Fibroblast of gingiva (primary cell): Measurements from ENCODE around the gene SDK2.

ENCODE experiments used
- DNase-seq: peaks from one replicate; pipeline ENCODE4 v3.0.0-alpha.2; 2011; ENCODE audit warnings: low read depth

Gene SDK2

DNA sequence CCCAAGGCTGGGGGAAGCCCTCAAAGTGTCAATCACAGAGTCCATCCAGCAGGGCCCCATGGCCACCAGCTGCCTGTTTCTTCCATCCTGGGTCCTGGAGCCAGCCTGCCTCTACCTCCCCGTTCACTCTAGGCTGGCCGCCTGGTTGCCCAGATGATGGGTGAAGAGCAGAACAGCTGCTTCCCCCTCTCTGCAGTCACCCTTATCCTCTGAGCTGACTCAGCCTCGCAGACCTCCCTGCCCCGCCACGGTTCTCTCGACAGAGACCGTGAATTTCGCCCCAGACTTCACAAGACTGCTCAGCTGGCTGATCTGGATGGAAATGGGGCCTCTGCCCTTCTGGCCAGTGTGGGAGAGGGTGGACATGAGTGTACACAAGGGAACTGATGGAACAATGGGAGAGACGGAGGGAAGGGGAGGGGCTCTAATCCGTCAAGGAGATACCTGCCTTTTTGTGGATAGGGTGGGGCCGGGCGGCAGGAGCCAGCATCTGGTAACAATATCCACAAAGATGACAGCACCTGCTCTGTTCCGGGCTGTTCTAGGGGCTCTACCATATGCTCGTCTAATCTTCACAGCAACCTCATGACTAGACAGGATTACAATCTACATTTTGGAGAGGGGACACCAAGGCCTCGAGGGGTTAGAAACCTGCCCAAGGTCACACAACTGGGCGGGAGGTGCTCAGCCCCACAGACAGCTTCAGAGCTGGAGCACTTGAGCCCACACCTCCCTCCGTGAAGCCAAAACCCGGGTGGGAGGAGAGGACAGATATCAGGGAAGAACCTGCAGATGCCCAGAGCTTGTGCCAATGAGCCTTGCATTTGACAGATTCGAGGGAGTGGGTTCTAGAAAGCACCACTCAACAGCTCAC is 136.0 kb downstream of the SDK2 start:
- DNase-seq: no peak

DNA sequence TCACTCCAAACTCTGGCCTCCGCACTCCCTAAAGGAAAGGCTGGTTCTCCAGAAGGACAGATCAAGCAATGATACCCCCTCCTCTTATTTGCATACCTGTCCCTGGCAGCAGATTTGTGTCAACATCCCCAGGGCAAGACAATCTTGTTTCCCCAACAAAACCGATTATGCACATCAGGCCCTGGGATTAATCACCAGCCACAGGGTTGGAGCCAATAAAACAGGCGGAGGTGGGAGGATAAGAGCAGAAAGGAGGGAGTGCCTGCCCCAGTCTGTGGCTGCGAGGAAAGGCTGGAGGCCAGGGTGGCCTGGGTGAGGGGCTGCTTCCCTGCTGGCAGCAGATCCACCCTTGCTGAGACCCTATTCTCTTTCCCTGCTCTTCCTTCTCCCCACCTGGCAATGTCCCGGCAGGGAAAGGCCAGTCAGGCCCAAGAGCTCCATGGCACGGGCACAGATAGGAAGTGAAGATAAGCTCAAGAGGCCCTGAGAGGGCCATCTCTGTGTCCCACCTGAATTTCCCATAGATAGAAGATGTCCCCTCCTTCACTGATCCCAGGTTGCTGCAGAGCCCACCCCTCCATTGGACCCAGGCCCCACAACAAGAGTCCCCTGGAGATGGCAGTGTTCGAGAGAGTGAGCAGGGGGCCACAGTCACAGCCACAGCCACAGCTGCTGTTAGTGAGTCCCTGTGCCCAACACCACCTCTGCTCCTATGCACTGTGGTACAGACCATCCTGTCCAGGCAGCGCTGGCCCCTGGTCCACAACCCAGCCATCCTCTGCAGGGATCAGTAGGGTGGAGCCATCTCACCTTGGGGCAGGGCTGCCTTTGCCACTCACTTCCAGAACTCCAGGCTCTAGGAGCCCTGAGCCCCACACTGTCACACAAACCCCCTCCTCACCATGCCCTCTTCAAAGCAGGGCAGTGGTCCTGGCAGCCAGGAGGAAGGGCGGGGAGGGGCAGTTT is 137.5 kb downstream of the SDK2 start:
- no peak for DNase-seq

DNA sequence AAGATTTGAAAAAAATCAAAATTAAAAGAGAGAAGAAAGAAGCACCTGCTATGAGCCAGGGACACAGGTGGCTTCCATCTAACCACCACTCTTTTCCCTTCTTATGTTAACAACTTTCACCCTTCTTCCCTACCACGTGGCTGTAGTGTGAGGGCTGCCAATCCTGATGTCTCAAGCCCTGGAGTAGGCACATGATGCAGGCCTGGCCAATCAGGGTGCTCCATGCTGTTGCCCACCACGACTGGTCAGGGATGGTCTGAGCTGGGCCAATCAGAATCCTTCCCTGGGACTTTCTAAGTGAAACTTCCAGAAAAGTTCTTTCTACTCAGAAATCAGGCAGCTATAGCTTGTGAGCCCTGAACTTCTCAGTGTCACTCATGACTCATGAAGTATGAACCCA is 140.7 kb downstream of the SDK2 start:
- no peak for DNase-seq

DNA sequence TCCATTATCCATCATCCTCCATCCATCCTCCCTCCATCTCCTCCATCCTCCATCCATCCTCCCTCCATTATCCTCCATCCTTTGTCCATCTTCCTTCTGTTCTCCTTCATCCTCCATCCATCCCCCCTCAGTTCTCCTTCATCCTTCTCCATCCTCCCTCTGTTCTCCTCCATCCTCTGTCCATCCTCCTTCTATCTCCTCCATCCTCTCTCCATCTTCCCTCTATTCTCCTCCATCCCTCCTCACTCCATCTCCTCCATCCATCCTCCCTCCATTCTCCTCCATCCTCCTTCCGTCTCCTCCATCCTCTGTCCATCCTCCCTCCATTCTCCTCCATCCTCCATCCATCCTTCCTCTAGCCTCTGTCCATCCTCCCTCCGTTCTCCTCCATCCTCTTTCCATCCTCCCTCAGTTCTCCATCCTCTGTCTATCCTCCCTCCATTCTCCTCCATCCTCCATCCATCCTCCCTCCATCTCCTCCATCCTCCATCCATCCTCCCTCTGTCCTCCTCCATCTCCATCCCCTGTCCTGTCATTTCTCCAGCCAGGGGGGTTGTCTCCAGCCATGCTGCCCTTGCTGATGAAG is 143.7 kb downstream of the SDK2 start:
- DNase-seq: no peak

DNA sequence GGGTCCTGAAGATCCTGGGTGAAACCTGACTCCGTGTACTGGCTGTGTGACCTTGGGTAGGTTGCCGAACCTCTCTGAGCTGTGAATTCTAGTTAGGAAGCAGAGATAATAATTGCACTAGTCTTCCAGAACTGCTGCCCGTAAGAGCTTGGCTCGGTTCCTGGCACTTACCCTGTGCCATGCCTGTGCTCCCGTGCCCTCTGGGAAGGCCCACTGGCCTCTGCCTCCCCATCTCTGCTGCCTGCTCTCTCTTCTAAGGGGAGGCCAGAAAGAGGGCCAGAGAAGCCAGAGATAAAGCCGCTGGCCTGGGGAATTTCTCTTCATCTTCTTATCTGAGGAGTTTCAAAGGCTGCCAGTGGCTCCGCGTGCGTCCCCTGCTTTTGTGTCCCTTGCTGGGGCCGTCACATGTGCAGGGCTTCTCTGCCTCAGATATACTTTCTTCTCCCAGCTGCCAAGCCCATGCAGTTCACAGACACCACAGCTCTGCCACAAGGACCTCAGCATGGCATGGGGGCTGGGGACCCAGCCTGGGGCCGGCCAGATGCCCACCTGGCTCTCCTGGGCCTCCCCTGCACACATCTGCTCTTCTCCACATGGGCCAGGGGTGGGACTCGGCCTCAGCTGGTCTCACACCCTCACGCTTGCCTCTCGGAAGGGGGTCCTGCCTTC is 145.2 kb downstream of the SDK2 start:
- DNase-seq: no peak

DNA sequence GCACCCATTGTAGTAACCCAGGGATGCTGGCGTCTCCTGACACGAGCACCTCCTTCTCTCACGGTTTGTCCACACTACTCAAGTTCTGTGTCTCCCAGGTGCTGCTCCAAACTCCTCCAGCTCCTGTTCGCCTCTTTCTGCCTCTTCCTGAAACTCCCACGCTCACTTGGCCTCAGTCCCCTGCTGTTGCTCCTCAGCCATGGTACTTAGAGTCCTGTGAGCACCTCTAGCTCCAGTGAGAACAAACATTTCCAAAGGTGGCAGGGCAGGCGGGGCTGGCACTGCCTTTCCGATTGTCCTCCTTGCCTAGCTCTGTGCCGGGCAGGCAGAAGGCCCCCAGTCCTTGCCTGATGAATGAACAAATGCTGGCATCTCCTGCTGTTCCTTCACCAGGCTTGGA is 146.1 kb downstream of the SDK2 start:
- DNase-seq: no peak

DNA sequence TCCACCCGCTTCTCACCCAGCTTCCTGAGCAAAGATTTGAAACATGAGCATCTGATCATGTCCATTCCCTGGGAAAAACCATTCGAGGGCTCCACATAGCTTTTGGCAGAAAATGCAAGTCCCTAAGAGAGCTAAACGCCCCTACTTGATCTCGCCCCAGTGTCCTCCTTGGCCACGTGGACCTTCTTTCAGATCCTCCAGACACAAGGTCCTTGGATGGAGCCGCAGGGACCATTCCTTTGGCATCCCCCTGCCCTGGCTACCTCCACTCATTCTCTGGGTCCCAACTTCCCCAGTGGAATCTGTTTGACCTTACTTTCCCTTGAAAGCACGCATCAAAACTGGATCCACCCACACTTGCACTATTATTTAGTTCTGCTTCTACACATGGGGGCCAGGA is 146.5 kb downstream of the SDK2 start:
- DNase-seq: no peak

DNA sequence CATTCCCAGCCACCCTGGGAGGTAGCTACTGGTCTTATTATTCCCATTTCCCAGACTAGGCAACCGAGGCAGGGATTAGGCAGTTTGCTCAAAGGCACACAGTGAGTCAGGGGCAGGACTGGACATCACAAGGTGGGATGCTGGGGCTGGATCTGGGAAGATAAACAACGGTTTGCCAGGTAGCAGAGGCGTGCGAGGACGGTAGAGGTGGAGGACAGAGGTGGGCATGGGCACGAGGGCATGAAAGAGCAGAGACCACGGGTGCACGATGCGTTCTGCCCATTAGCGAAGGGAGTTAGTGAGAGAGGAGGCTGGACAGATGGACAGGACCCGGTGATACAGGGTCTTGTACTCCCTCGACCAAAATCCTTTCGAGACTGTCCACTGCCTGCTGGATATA is 148.0 kb downstream of the SDK2 start:
- no peak for DNase-seq

DNA sequence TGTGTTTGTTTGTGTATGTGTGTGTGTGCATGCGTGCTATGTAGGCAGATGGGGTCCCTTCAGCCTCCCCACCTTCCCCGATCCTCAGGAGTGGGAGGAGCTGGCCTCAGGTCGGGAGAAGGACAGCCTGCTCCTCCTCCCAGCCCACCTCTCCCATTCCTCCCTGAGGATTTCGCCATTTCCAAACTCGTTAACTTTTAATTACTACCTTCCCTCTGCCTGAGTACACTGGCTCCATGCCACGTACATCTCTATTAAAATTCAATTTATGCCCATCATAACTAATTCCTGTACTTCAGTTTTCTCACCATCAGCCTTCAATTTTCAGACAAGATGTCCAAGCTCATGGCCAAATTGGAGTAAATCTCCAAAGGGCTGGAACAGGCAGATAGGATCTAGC is 148.6 kb downstream of the SDK2 start:
- no peak for DNase-seq

DNA sequence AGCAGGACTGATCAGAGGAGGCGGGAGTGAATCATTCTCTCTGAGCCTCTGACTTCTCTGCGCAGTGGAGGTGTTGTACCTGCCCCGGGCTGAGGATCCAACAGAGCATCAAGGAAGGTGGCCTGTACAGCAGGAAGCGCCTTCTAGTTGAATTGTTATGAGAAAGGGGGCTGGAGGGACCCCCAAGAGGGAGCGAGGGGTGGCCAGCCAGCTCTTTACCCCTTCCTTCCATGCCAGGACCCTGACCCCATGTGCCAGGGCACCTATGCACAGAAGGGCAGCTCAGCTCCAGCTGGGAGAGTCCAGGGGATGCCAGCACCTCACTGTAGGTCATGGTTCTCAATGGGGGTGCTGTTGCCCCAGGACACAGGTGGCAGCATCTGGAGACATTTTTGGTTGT is 149.3 kb downstream of the SDK2 start:
- no peak for DNase-seq

DNA sequence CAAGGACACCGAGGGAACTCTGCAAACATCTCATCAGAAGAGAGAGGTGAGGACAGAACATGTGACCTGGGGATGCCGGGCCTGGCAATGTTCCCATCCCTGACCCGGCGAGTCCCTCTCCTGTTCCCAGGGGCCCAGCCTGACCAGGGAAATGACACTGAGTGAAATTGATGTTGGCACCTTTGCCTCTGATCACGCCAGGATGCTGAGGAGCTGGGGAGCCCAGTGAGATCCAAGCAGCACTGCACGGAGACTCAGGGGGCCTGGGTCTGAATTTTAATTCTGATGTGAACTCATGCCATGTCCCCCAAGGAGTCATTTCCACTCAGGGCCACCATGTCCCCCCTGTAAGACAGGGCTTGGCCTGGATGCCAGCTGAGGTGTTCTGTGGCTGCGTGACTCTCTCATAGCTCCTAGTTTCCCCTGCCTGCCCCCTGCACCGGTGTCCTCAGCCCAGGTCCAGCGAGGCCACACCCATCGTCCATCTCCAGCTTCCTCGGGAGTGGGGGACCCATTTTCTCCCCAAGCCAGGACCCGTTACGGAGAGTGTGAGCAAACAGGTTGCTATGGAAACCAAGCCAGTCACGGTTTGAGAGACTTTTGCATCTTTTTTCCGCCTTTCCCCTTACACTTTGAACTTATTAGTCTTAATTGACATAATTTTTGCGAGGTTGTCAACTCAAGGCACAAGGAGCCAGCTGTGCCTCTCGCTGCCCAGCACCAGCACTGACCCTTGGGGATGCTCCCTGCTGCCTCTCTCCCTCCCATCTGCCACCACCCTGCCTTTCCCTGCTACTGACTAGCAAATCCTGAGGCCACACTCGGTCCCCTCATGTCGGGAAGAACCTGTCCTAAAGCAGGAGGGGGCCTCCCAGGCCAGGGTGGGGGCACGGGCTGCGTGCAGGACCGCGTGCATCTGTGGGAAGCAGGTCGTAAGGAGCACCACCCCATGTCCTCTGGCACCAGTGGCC is 150.0 kb downstream of the SDK2 start:
- DNase-seq: no peak

DNA sequence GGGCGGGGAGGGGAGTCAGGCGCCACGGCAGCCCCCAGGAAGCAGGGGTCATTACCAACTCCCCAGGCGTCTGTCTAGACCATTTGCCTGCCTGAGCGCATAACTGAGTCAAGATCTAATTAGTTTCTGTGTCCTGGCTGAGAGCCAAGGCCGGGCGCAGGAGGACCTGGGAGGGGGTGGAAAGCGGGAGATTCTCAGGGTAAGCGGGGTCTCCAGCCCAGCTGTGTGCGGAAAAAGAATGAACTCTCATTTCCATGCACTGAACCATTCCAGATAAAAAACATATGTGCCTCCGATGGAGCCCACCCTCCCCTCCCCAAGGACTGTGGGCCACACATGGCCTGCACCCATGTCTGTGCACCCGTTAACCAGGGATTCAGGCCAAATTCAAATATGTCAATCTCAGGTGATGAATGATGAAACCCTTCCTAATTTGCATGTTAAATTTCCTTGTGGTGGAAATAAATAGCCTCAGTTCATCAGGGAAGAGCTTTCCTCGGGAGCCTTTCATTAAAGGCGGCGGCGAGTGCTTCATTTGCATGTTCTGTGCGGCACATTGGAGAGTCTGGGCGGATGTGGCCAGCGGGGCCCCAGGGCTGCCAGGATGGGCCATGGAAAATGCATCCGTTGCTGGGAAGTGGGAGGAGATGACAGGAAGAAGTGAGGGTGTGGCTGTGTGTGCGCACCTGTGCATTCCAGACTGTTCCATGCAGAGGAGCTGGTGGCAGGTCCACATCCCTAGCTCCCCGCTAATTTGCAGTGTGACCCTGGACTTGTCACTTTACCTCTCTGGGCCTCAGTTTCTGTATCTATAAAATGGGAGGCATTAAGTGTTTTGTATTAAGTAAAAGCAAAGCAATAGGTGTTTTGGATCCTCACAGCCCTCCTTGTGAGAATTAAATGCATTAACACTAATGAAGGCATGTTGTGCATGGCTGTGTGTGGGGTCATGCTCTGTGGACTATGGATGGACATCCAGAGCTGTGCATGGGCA is 151.1 kb downstream of the SDK2 start:
- no peak for DNase-seq

DNA sequence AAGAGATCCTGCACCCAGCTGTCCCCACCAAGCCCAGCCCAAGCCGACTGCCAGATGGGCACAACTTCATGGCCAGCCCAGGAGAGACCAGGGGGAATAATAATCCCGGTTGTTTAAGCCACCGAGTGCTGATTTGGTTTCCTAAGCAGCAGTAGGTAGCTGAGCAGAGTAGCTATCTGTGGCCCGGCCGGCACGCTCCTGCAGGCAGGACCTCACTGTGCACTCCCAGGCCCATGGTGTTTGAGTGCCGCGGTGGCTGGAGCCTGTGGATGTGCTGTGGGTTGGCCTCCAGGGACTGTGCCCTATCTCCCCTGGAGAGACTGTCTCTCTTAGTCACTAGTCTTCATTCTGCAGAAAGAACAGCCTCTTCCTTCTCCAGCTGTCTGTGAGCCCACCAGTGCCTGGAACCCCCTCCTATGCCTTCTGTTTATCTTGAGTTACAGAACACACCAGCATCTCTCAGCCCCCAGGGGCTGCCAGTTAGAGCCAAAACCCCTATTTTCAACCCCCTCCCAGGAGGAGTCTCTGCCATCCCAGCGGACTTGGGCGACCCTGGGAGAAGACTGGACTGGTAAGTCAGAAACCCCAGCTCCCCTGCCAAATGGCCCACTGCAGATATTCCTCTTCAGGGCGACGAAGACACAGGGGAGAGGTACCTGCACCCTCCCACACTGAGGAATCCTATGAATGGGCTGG is 152.0 kb downstream of the SDK2 start:
- no peak for DNase-seq

DNA sequence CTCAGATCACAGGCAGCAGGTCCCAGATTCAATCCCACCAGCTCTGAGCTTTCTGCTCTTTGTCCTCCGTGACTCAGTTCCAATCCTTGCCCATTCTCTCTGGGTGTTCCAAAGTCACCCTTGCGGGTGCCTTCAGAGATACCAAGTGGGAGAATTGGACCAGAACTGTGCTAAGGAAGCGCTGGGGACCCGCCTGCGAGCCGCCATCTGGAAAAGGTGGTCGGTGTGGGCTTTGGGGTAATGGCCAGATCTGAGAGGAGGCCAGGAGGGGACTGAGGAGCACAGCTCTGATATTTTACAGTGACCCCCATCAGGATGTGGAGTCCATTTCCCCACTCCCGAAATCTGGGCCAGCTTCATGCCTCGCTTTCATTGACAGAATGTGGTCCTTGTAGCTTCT is 152.6 kb downstream of the SDK2 start:
- DNase-seq: no peak

DNA sequence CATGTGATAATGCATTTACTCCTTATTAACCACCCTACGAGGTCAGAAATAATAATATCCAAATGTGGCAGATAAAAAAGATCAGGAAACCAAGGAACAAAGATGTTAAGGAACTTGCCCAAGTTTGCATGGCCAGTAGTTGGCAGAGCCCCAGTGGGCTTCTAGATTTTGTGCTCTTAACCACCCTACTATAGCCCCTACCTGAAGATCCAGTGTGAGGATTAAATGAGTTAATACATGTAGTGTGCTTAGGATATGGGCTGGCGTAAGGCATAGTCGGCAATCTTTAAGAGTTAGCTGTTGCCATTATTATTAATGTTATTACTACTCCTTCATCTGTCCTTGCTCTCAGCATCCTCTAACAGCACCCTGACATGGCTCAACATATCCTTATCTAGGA is 153.4 kb downstream of the SDK2 start:
- DNase-seq: no peak

DNA sequence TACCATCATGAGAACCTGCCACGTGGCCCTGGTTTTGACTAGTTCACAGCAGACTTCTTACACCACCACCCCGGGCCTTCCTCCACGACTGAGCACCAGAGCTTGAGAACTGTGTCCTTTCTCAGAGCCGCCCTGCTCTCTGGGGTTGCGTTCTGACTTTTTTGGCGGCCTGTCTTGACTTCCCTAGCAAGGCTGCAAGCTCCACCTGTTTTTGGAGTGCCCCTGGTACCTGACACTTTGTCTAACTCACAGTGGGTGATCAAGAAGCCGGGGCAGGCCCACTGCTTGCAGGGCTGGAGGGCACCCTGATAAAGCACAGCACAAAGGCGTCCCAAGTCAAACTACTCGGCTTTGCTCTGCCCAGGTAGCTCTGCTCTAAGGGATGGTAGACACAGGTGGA is 154.3 kb downstream of the SDK2 start:
- no peak for DNase-seq

DNA sequence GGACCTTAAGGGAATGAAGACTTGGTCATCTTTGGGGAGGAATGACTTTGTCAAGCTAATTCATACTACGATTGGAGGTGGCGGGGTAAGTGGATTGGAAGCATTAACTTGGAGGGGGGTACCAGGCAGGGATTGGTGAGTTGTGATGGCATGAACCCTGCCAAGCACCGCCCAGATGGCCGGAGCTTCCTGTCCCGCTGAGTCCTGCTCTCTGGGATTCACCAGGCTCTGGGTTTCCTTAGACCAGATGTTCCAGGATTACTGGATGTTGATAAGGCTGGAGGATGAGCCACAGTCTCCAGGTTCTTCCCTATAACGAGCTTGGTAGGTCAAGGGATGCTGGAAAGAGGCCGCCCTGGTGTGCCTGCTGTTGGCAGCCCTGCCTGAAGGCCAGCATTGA is 154.9 kb downstream of the SDK2 start:
- no peak for DNase-seq

DNA sequence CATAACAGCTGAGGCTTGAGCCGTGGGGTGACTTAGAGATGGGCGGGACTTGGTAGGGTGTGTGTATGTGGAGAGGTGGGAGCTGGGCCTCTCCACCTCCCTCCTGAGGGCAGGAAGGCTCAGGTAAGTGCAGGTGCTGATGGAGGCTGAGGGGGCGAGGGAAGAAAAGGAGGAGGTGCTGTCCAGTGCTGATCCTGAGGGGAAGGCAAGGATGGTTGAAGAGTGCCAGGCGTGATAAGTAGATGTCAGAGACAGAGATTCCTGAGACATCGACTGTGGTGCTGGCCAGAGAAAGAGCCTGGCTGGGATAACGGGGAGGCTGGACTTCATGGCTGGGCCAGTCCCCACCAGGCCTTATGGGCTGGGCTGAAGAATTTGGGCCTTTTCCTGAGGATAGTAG is 159.1 kb downstream of the SDK2 start:
- no peak for DNase-seq

DNA sequence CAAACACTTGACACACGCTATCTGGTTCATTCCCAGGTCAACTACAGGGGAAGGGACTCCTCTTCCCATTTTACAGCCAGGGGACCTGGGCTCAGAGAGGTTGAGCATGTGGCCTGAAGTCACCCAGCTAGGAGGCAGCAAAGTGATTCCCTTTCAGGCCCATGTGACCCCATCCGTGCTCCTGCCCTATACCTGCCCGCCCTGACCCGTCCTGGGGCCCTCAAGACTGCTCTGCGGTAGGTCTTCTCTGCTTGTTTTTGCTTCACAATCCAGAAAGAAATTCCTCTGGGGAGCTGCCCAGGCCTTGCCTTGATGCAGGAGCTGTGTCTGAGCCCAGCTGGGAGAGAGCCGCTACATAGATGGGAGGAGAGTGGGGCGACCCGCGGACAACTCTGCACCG is 161.4 kb downstream of the SDK2 start:
- DNase-seq: no peak
